HG03064 (cell line): Measurements from ENCODE around the gene ETFA.

Experiments
- ATAC-seq: cut with Tn5 transposase; IDR thresholded peaks from one replicate; pipeline ENCODE4 v1.9.1; 2021; ENCODE audit warnings: low read depth; ENCODE audit not compliant: unreplicated experiment

The ETFA gene

GRCh38 chr15:76199106-76200082 is 111.9 kb downstream of the ETFA start:
- ATAC-seq, result no peak

DNA sequence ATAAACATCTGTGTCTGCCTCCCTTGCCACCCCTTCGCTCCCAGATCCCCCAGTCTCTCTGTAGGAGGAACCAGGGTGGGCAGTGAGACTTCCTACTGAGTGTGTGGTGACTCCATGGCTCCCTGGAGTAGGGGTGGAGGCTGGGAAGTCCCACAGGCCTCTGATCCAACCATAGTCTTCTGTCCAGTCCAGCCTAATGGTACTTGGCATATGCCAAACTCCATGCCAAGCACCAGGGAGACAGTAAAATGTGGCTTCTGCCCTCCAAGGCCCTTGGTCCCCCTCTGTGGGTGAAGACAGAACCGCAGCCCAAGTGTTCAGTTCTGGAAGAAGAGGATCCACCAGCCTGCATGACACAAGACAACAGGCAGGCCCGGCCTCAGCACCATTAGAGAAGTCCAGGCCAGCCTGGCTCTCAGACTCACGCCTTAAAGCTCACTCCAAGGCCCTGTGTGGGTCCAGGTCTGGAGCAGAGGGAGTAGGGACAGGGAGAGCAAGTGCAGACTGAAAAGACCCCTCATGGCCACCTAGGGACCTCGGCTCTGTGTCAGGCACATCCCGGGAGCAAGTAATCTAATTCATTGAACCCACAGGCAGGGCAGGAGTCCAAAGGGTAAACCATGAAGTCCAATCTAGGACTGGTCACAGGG is 112.7 kb downstream of the ETFA start:
- ATAC-seq, result no peak

- no peak for ATAC-seq
Observed at GRCh38 chr15:76197703-76198455, 113.4 kb downstream of the ETFA start.

- ATAC-seq, result no peak
Observed at GRCh38 chr15:76196269-76197231, 114.7 kb downstream of the ETFA start.

GRCh38 chr15:76195506-76196268 is 115.6 kb downstream of the ETFA start:
- ATAC-seq, result no peak

- no peak for ATAC-seq
Observed at GRCh38 chr15:76193934-76194333, 117.3 kb downstream of the ETFA start.

DNA sequence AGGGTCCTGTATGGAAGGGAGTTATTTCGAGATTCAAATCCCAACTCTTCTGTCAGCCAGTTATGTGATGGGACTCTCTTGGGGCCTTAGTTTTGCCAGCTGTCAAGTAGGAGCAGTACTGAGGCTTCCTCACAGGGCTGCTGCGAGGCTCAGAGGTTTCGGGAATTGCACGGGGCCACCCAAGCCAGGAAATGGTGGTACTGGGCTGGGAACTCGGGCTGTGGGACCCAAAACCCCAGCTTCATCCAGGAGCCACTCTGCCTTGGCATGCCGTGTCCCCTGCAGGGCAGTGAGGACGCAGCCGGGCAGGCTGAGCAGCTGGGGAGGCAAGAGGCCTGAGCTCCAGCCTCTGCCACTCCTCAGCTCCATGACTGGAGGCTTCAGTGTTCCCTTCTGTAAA is 118.6 kb downstream of the ETFA start:
- ATAC-seq, result no peak

DNA sequence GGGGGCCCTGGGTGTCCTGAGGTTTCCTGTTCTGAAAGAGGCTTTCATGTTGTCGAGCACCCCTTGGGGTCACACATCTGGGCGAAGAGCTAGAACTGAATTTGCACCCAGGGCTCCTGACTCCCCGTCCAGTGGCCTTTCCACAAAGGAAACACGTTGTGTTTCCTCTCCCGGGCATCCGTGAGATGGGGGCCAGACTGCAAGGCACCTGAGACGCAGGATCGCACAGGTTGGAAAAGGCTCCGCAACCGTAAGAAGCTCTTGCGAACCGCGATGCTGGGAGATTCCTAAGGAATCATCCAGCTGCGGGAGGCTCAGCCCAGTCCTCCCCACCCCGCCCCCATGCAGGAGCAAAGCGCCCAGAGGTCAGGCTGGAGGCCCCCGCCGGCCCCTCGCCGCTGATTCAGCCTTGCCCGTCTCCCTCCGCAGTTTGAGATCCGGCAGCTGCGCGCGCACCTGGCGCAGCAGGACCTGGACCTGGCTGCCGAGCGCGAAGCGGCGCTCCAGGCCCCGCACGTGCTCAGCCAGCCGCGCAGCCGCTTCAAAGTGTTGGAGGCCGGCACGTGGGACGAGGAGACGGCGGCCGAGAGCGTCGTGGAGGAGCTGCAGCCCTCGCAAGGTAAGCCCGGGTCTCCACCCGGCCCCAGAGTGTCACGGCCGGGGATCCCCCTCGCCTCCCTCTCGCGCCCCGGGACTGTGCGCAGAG is 119.6 kb downstream of the ETFA start:
- no peak for ATAC-seq

GRCh38 chr15:76190751-76191538 is 120.3 kb downstream of the ETFA start:
- ATAC-seq, result peak; percentile 87

DNA sequence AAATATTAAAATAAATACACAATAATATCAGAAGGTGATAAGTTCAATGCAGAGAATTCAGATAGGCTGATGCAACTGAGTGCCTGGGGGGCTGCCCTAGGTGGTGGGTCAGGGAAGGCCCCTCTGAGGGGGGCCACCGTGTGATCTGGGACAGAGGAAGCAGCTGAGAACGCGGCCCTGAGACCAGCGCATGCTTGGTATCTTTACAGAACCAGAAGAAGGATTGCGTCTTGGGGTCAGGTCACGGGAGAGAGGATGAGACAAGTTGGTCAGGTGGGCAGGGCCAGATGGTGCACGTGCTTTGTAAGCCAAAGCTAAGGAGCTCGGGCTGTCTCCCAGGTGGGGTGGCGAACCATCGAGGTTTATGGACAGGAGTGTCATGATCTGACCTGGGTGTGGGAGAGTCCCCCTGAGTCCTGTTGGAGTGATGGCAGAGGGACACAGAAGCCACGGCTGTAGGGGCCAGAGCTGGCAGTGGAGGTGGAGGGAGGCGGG is 121.2 kb downstream of the ETFA start:
- no peak for ATAC-seq

GRCh38 chr15:76189106-76189505 is 122.2 kb downstream of the ETFA start:
- ATAC-seq, result no peak

GRCh38 chr15:76187163-76187562 is 124.1 kb downstream of the ETFA start:
- no peak for ATAC-seq

- ATAC-seq, result no peak
Observed at GRCh38 chr15:76185716-76186115, 125.6 kb downstream of the ETFA start.

DNA sequence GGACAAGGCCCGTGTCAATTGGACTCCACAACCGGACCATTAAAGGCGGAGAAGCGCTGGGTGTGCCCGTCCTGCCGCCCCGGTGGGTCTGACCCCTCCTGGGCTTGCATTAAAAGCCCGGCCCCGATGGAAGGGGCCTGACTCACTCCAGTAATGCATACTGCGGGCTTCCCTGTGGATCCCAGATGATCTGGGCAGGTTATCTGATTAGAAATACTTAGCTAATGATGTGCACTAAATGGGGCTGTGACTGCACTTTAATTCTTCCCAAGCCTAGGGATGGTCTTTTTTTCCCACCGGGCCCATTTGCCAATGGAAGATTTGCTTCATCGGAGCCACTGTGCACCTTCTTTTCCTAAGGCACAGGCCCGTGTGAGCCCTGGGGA is 126.6 kb downstream of the ETFA start:
- no peak for ATAC-seq

DNA sequence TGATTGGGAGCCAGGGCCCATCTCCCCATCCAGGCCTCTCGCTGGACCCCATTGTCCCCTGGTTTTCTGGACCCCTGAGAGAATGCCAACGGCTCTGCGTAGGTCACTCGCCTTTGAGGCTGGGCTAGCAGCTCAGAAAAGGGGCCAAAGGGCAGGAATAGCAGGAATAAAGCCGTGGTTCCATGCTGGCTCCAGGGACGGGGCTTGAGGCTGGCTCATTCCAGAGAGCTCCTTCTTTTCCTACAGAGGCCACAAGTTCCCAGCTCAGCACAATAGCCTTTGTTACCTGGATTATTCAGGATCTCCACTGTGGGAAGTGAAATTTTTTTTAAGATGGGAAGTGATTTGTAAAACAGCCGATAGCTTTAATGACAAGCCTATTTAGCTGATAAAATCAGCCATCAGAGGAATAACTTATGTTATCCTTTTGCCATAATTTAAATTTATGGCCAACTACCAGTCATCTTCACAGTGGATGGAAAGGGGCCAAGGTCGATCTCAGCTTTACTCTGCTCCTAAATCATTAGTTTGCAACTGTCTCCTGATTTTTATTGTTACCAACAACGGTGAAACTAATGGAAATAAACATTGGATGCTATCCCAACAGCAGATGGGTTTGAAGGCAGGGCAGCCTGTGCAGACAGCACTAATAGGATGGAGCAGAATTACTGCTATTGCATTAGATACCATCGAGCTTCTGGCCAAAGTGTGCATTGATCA is 127.2 kb downstream of the ETFA start:
- no peak for ATAC-seq

GRCh38 chr15:76181705-76182107 is 129.6 kb downstream of the ETFA start:
- no peak for ATAC-seq

GRCh38 chr15:76180321-76180720 is 130.9 kb downstream of the ETFA start:
- no peak for ATAC-seq
